C4-2B (cell line): Measurements from ENCODE around the gene EVI5L.

Source experiments
- H3K27ac ChIP-seq: fragments of 450-650 bp; 2 replicates; pipeline ENCODE4 v1.5.1; 2017
- CTCF ChIP-seq: fragments of 450-650 bp; conservative IDR thresholded peaks from 2 replicates; pipeline ENCODE4 v1.5.1; 2017; ENCODE audit warnings: mild to moderate bottlenecking
- ZFX ChIP-seq: fragments of 450-650 bp; IDR thresholded peaks from 2 replicates; pipeline ENCODE4 v1.6.1; 2017

EVI5L gene

GRCh38 chr19:7872306-7873204 is 42.5 kb downstream of the EVI5L start:
- no peak for TF ChIP-seq CTCF
- TF ChIP-seq ZFX = no peak
- H3K27ac ChIP-seq = no peak overlapping the region

GRCh38 chr19:7873304-7874075 is 43.5 kb downstream of the EVI5L start:
- TF ChIP-seq ZFX (no peak), CTCF (no peak)
- H3K27ac ChIP-seq = peak overlapping the region; percentile 48

GRCh38 chr19:7874076-7874896 is 44.3 kb downstream of the EVI5L start, which contains the start of gene PRR36:
Gene PRR36, minus strand, starts transcription at chr19:7874390. Its CDS starts 701 bp downstream, at chr19:7873689.
- TF ChIP-seq CTCF = no peak
- no peak for TF ChIP-seq ZFX
- H3K27ac ChIP-seq = peak within 1 kb of the TSS; percentile 48

- TF ChIP-seq CTCF = no peak
- TF ChIP-seq ZFX = no peak
Measured at GRCh38 chr19:7874897-7875273, 44.9 kb downstream of the EVI5L start.

GRCh38 chr19:7877249-7877836 is 47.3 kb downstream of the EVI5L start:
- H3K27ac ChIP-seq = no peak overlapping the region
- TF ChIP-seq ZFX (no peak), CTCF (no peak)

More at GRCh38 chr19:7874897-7875273, 44.9 kb downstream of the EVI5L start:
- peak overlapping the region; percentile 48 for H3K27ac ChIP-seq

GRCh38 chr19:7879111-7879807 is 49.2 kb downstream of the EVI5L start:
- no peak overlapping the region for H3K27ac ChIP-seq
- TF ChIP-seq CTCF (no peak), ZFX (no peak)
